GOT3 (cell line): Measurements from ENCODE around the gene ELF1.
"Not testable (repeated sequence)": the region's sequence is repeated elsewhere in the genome, so short reads cannot be mapped to it uniquely, and the experiment has no call there.

Experiments
- DNase-seq: peaks from one replicate; lab custom pipeline; 2025; ENCODE audit warnings: mixed read lengths; lab: John Stamatoyannopoulos, UW

ELF1 gene

GRCh38 chr13:40893573-40893972 is 125.5 kb downstream of the ELF1 start:
- DNase-seq = not testable (repeated sequence)

GRCh38 chr13:40886017-40886416 is 133.1 kb downstream of the ELF1 start:
- no peak for DNase-seq

- DNase-seq = not testable (repeated sequence)
These were observed 134.9 kb downstream of the ELF1 start for GRCh38 chr13:40884175-40884574.
